GM12875 (cell line): ENCODE data around the gene EPB41L3.

Experiments
- H3K4me3 ChIP-seq: one replicate; pipeline ENCODE4 v1.5.1; 2011; ENCODE audit warnings: low read depth, low read length, control low read depth
- CTCF ChIP-seq: IDR thresholded peaks from 2 replicates; pipeline ENCODE4 v1.5.1; 2011; ENCODE audit warnings: low read depth, mild to moderate bottlenecking, control low read depth, inconsistent platforms, low read length, moderate library complexity, borderline replicate concordance; ENCODE audit not compliant: insufficient read depth

The EPB41L3 gene

GRCh38 chr18:5419030-5419429 is 124.8 kb downstream of the EPB41L3 start:
- no peak overlapping the region for H3K4me3 ChIP-seq
- TF ChIP-seq CTCF: no peak

GRCh38 chr18:5417342-5417741 is 126.5 kb downstream of the EPB41L3 start:
- no peak for TF ChIP-seq CTCF
- H3K4me3 ChIP-seq: no peak overlapping the region

- H3K4me3 ChIP-seq: no peak overlapping the region
- no peak for TF ChIP-seq CTCF
Observed at GRCh38 chr18:5416112-5416511, 127.7 kb downstream of the EPB41L3 start.

- no peak overlapping the region for H3K4me3 ChIP-seq
- no peak for TF ChIP-seq CTCF
Observed at GRCh38 chr18:5415665-5416064, 128.1 kb downstream of the EPB41L3 start.

DNA sequence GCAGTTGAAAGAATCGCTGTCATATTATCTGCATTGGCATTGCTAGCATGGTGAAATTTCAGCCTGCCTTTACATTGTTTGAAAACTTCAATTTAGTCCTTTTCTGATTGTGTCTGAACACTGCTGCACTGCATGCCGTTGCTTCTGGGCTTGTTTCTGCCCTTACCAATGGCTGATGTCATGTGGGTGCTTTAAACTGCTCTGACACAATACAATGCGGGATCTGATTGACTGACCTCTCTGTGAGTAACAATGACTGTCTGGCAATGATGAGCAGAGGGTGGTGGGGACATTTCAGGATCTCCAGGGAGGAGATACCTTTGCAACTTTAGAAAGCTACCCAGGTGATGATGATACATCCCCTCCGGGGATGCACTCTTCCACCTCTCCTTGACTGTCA is 128.8 kb downstream of the EPB41L3 start:
- TF ChIP-seq CTCF: no peak
- no peak overlapping the region for H3K4me3 ChIP-seq

- no peak for TF ChIP-seq CTCF
Observed at GRCh38 chr18:5414546-5414945, 129.3 kb downstream of the EPB41L3 start.

GRCh38 chr18:5413447-5413846 is 130.3 kb downstream of the EPB41L3 start:
- H3K4me3 ChIP-seq: no peak overlapping the region
- TF ChIP-seq CTCF: no peak

More at GRCh38 chr18:5414546-5414945, 129.3 kb downstream of the EPB41L3 start:
- no peak overlapping the region for H3K4me3 ChIP-seq
